ENCODE measurements around the gene HS3ST3A1.

Gene HS3ST3A1

GRCh38 chr17:13598353-13599167 lies 3.2 kb downstream of the HS3ST3A1 start:
- Histone ChIP-seq H3K27ac (ENCODE audit: low read length) (no peak overlapping the region), H3K4me2 (ENCODE audit: low read depth, low read length) (no peak overlapping the region), H3F3A (ENCODE audit: insufficient read depth, low read length) (no peaks in the 10 kb centered on the region), H3K9ac (ENCODE audit: low read length) (no peak overlapping the region), H3K4me3 (ENCODE audit: low read length) (no peak overlapping the region), H2AFZ (ENCODE audit: low read length) (no peak overlapping the region), H4K20me1 (ENCODE audit: insufficient read depth, low read length) (no peaks in the 10 kb centered on the region), H3K36me3 (replicated peaks; ENCODE audit: insufficient read depth, low read length) (no peaks in the 10 kb centered on the region), H3K4me1 (ENCODE audit: low read length) (no peaks in the 10 kb centered on the region), H3K79me2 (ENCODE audit: low read length) (no peaks in the 10 kb centered on the region), H3K27me3 (replicated peaks; ENCODE audit: insufficient read depth, low read length) (no peaks in the 10 kb centered on the region), H3K9me2 (replicated peaks; ENCODE audit: insufficient read depth, low read length) (no peaks in the 10 kb centered on the region), H3K9me3 (replicated peaks; ENCODE audit: insufficient read depth, low read length) (no peaks in the 10 kb centered on the region)
- no peak for TF ChIP-seq EZH2 (optimal IDR thresholded peaks at IDR 0.05; ENCODE audit: low read depth, low read length)
- no peak for TF ChIP-seq CTCF (IDR thresholded peaks at IDR 0.05; ENCODE audit: low read length)
- TF ChIP-seq EZH2phosphoT487 (IDR thresholded peaks at IDR 0.05; ENCODE audit: low read length) = no peak
- DNase-seq = no peak

- Histone ChIP-seq H3F3A (ENCODE audit: insufficient read depth, low read length) (no peaks in the 10 kb centered on the region), H3K9me2 (replicated peaks; ENCODE audit: insufficient read depth, low read length) (no peaks in the 10 kb centered on the region), H3K4me3 (ENCODE audit: low read length) (no peak overlapping the region), H3K4me1 (ENCODE audit: low read length) (no peaks in the 10 kb centered on the region), H3K9me3 (replicated peaks; ENCODE audit: insufficient read depth, low read length) (no peaks in the 10 kb centered on the region), H3K27ac (ENCODE audit: low read length) (no peak overlapping the region), H3K36me3 (replicated peaks; ENCODE audit: insufficient read depth, low read length) (no peaks in the 10 kb centered on the region), H4K20me1 (ENCODE audit: insufficient read depth, low read length) (no peaks in the 10 kb centered on the region), H3K4me2 (ENCODE audit: low read depth, low read length) (no peak overlapping the region), H2AFZ (ENCODE audit: low read length) (no peak overlapping the region), H3K9ac (ENCODE audit: low read length) (no peak overlapping the region), H3K27me3 (replicated peaks; ENCODE audit: insufficient read depth, low read length) (no peaks in the 10 kb centered on the region), H3K79me2 (ENCODE audit: low read length) (no peaks in the 10 kb centered on the region)
- DNase-seq = peak; percentile 22
- no peak for TF ChIP-seq EZH2phosphoT487 (IDR thresholded peaks at IDR 0.05; ENCODE audit: low read length)
- TF ChIP-seq CTCF (IDR thresholded peaks at IDR 0.05; ENCODE audit: low read length) = peak; percentile 37
These were observed 3.9 kb downstream of the HS3ST3A1 start for GRCh38 chr17:13597723-13598347.

GRCh38 chr17:13596241-13596923 lies 5.3 kb downstream of the HS3ST3A1 start:
- Histone ChIP-seq H3K27me3 (replicated peaks; ENCODE audit: insufficient read depth, low read length) (no peaks in the 10 kb centered on the region), H3K79me2 (ENCODE audit: low read length) (no peaks in the 10 kb centered on the region), H3K36me3 (replicated peaks; ENCODE audit: insufficient read depth, low read length) (no peaks in the 10 kb centered on the region), H3K27ac (ENCODE audit: low read length) (no peak overlapping the region), H3F3A (ENCODE audit: insufficient read depth, low read length) (no peaks in the 10 kb centered on the region), H3K4me2 (ENCODE audit: low read depth, low read length) (no peak overlapping the region), H2AFZ (ENCODE audit: low read length) (no peak overlapping the region), H3K4me3 (ENCODE audit: low read length) (no peak overlapping the region), H3K9ac (ENCODE audit: low read length) (no peak overlapping the region), H3K9me2 (replicated peaks; ENCODE audit: insufficient read depth, low read length) (no peaks in the 10 kb centered on the region), H4K20me1 (ENCODE audit: insufficient read depth, low read length) (no peaks in the 10 kb centered on the region), H3K4me1 (ENCODE audit: low read length) (no peaks in the 10 kb centered on the region), H3K9me3 (replicated peaks; ENCODE audit: insufficient read depth, low read length) (no peaks in the 10 kb centered on the region)
- TF ChIP-seq CTCF (IDR thresholded peaks at IDR 0.05; ENCODE audit: low read length) (no peak), EZH2phosphoT487 (IDR thresholded peaks at IDR 0.05; ENCODE audit: low read length) (no peak), EZH2 (optimal IDR thresholded peaks at IDR 0.05; ENCODE audit: low read depth, low read length) (no peak)
- DNase-seq = no peak
